ENCODE measurements around the gene MORN1.

The MORN1 gene

GRCh38 chr1:2384941-2385481 lies 6.3 kb downstream of the MORN1 start:
- H3K27me3 ChIP-seq (ENCODE audit: low read depth, low read length), result no peaks in the 10 kb centered on the region
- no peaks in the 10 kb centered on the region for H3K9me3 ChIP-seq (ENCODE audit: insufficient read depth, low read length)
- no peak overlapping the region for H3K27ac ChIP-seq (ENCODE audit: low read length)
- H3K9ac ChIP-seq (ENCODE audit: low read length), result no peak overlapping the region
- no peaks in the 10 kb centered on the region for H3K36me3 ChIP-seq (replicated peaks; ENCODE audit: low read depth, low read length)
- TF ChIP-seq EZH2phosphoT487 (IDR thresholded peaks at IDR 0.05; ENCODE audit: low read depth) (no peak), CTCF (IDR thresholded peaks at IDR 0.05; ENCODE audit: low read depth, low read length) (no peak)
- no peak overlapping the region for H3K4me2 ChIP-seq (ENCODE audit: low read length)
- H3K4me3 ChIP-seq (ENCODE audit: low read length), result no peak overlapping the region
- peaks cover 2% of the 10 kb centered on the region for H3K79me2 ChIP-seq (ENCODE audit: low read length)
- H4K20me1 ChIP-seq (ENCODE audit: insufficient read depth, low read length), result no peaks in the 10 kb centered on the region
- H3K4me1 ChIP-seq (ENCODE audit: low read length), result peaks cover 18% of the 10 kb centered on the region
- H2AFZ ChIP-seq (ENCODE audit: low read depth, low read length), result no peak overlapping the region

- Histone ChIP-seq H3K9ac (ENCODE audit: low read length) (no peak overlapping the region), H3K4me1 (ENCODE audit: low read length) (peaks cover 12% of the 10 kb centered on the region), H4K20me1 (ENCODE audit: insufficient read depth, low read length) (no peaks in the 10 kb centered on the region), H3K4me2 (ENCODE audit: low read length) (no peak overlapping the region), H3K9me3 (ENCODE audit: insufficient read depth, low read length) (no peaks in the 10 kb centered on the region), H3K36me3 (replicated peaks; ENCODE audit: low read depth, low read length) (no peaks in the 10 kb centered on the region), H3K27me3 (ENCODE audit: low read depth, low read length) (no peaks in the 10 kb centered on the region), H3K27ac (ENCODE audit: low read length) (no peak overlapping the region), H3K4me3 (ENCODE audit: low read length) (no peak overlapping the region), H3K79me2 (ENCODE audit: low read length) (no peaks in the 10 kb centered on the region), H2AFZ (ENCODE audit: low read depth, low read length) (no peak overlapping the region)
- TF ChIP-seq EZH2phosphoT487 (IDR thresholded peaks at IDR 0.05; ENCODE audit: low read depth), result no peak
- TF ChIP-seq CTCF (IDR thresholded peaks at IDR 0.05; ENCODE audit: low read depth, low read length), result no peak
These were observed 7.1 kb downstream of the MORN1 start for GRCh38 chr1:2384130-2384860.

- H3K9ac ChIP-seq (ENCODE audit: low read length), result no peak overlapping the region
These were observed 7.8 kb downstream of the MORN1 start for GRCh38 chr1:2383576-2383975.

More at GRCh38 chr1:2383576-2383975, 7.8 kb downstream of the MORN1 start:
- Histone ChIP-seq H3K4me3 (ENCODE audit: low read length) (no peak overlapping the region), H4K20me1 (ENCODE audit: insufficient read depth, low read length) (no peaks in the 10 kb centered on the region), H3K27me3 (ENCODE audit: low read depth, low read length) (no peaks in the 10 kb centered on the region), H3K4me2 (ENCODE audit: low read length) (no peak overlapping the region), H3K9me3 (ENCODE audit: insufficient read depth, low read length) (no peaks in the 10 kb centered on the region), H3K27ac (ENCODE audit: low read length) (no peak overlapping the region), H2AFZ (ENCODE audit: low read depth, low read length) (no peak overlapping the region), H3K79me2 (ENCODE audit: low read length) (no peaks in the 10 kb centered on the region), H3K36me3 (replicated peaks; ENCODE audit: low read depth, low read length) (no peaks in the 10 kb centered on the region), H3K4me1 (ENCODE audit: low read length) (peaks cover 12% of the 10 kb centered on the region)
- TF ChIP-seq CTCF (IDR thresholded peaks at IDR 0.05; ENCODE audit: low read depth, low read length) (no peak), EZH2phosphoT487 (IDR thresholded peaks at IDR 0.05; ENCODE audit: low read depth) (no peak)

Data from OCI-LY3 (cell line).